Stimulated activated CD4-positive, alpha-beta T cell treated with anti-CD3 and anti-CD28 coated beads, Interleukin-2, amount 100 ng/mL, for 24 hours (primary cell): Measurements from ENCODE around the gene COL9A1.
"Not testable (repeated sequence)": the region's sequence is repeated elsewhere in the genome, so short reads cannot be mapped to it uniquely, and the experiment has no call there.

Experiments
- DNase-seq, 2 donors: peaks; one replicate each; pipeline ENCODE4 v3.0.0-alpha.2; 2020

COL9A1 gene

GRCh38 chr6:70303034-70303525 is at the start of gene COL9A1:
COL9A1 (minus strand) TSS chr6:70303084; CDS start chr6:70302924, 160 bp downstream.
- DNase-seq, result no peak

- DNase-seq, result no peak
These were observed 48.6 kb upstream of the COL9A1 start for GRCh38 chr6:70351461-70351860.

- DNase-seq, result no peak
These were observed 42.7 kb upstream of the COL9A1 start for GRCh38 chr6:70345619-70346018.

GRCh38 chr6:70343313-70343712 is 40.4 kb upstream of the COL9A1 start:
- no peak for DNase-seq

- not testable (repeated sequence) for DNase-seq
These were observed 36.9 kb upstream of the COL9A1 start for GRCh38 chr6:70339810-70340209.

GRCh38 chr6:70338775-70339174 is 35.9 kb upstream of the COL9A1 start:
- DNase-seq, result no peak

- no peak for DNase-seq
These were observed 34.8 kb upstream of the COL9A1 start for GRCh38 chr6:70337743-70338105.

- no peak for DNase-seq
These were observed 34.3 kb upstream of the COL9A1 start for GRCh38 chr6:70336996-70337742.

- no peak for DNase-seq
These were observed 24.2 kb upstream of the COL9A1 start for GRCh38 chr6:70327036-70327435.

GRCh38 chr6:70325009-70325408 is 22.1 kb upstream of the COL9A1 start:
- no peak for DNase-seq

- DNase-seq, result not testable (repeated sequence)
These were observed 14.9 kb upstream of the COL9A1 start for GRCh38 chr6:70317799-70318198.

GRCh38 chr6:70315079-70315751 is 12.3 kb upstream of the COL9A1 start:
- DNase-seq, result no peak

- DNase-seq, result no peak
These were observed 11.4 kb upstream of the COL9A1 start for GRCh38 chr6:70314296-70314695.

GRCh38 chr6:70312165-70312745 is 9.4 kb upstream of the COL9A1 start:
- DNase-seq, result no peak

GRCh38 chr6:70310063-70310694 is 7.3 kb upstream of the COL9A1 start:
- DNase-seq, result no peak

GRCh38 chr6:70309243-70309642 is 6.4 kb upstream of the COL9A1 start:
- no peak for DNase-seq

GRCh38 chr6:70308142-70308541 is 5.3 kb upstream of the COL9A1 start:
- DNase-seq, result not testable (repeated sequence)

GRCh38 chr6:70307008-70307407 is 4.1 kb upstream of the COL9A1 start:
- no peak for DNase-seq

GRCh38 chr6:70304616-70305015 is 1.7 kb upstream of the COL9A1 start:
- no peak for DNase-seq

GRCh38 chr6:70299456-70299855 is 3.4 kb downstream of the COL9A1 start:
- no peak for DNase-seq

- no peak for DNase-seq
These were observed 4.8 kb downstream of the COL9A1 start for GRCh38 chr6:70298068-70298467.

GRCh38 chr6:70292193-70292592 is 10.7 kb downstream of the COL9A1 start:
- no peak for DNase-seq

GRCh38 chr6:70289299-70289698 is 13.6 kb downstream of the COL9A1 start:
- DNase-seq, result no peak

GRCh38 chr6:70286905-70287304 is 16.0 kb downstream of the COL9A1 start:
- no peak for DNase-seq
